GM23338 (cell line): Measurements from ENCODE around the gene RYR3.

Experiments
- CTCF ChIP-seq, 2 experiments: fragments of 200-600 bp in 1 of 2; sonication (generic) in 1 of 2; conservative IDR thresholded peaks; 2 replicates each; pipeline versions ENCODE4 v1.5.1 to v1.6.1; 2016 to 2017; ENCODE audit warnings: antibody characterized with exemption in 2 of 2, low read depth in 2 of 2, mild to moderate bottlenecking in 2 of 2, moderate library complexity in 1 of 2
- EZH2phosphoT487 ChIP-seq: fragments of 200-600 bp; sonication (generic); IDR thresholded peaks from one replicate; pipeline ENCODE4 v1.8.1; 2018; ENCODE audit warnings: antibody characterized with exemption; ENCODE audit not compliant: unreplicated experiment
- JUNB ChIP-seq: IDR thresholded peaks from one replicate; pipeline ENCODE4 v1.6.1; 2016; ENCODE audit warnings: antibody characterized with exemption; ENCODE audit not compliant: unreplicated experiment
- REST ChIP-seq: IDR thresholded peaks from one replicate; pipeline ENCODE4 v1.6.1; 2018; ENCODE audit warnings: antibody characterized with exemption; ENCODE audit not compliant: unreplicated experiment
- ZNF331 ChIP-seq: fragments of 250-450 bp; sonication (Bioruptor Pico); IDR thresholded peaks from 2 replicates; pipeline ENCODE4 v1.5.0; 2020; ENCODE audit warnings: low read depth, mild to moderate bottlenecking, moderate library complexity

GRCh38 chr15:33371159-33371558, 60.4 kb downstream of the RYR3 start:
- TF ChIP-seq CTCF (conservative IDR thresholded peaks at IDR 0.05; ENCODE audit: low read depth in 2 of 2) (no peak), EZH2phosphoT487 (no peak), ZNF331 (no peak), JUNB (no peak), REST (no peak)
